HEK293 (cell line): ENCODE data around the gene PBX3.

Source experiments
- CTCF ChIA-PET: fragments of 350-600 bp; formaldehyde crosslinking; extraction: SDS; loops from one replicate; lab custom pipeline; 2021; ENCODE audit warnings: antibody characterized with exemption; lab: Yijun Ruan, JAX
- POLR2A ChIA-PET: fragments of 300-600 bp; formaldehyde crosslinking; extraction: SDS; loops from one replicate; lab custom pipeline; 2020; ENCODE audit warnings: antibody characterized with exemption, inconsistent platforms; lab: Yijun Ruan, JAX
- H3K27ac ChIP-seq: fragments of 200-500 bp; sonication (Bioruptor generic); 2 replicates; pipeline ENCODE4 v1.5.1; 2014; ENCODE audit warnings: low read depth, low read length, control low read depth, inconsistent platforms; ENCODE audit errors: extremely low read depth
- H3K36me3 ChIP-seq, 2 experiments: fragments of 200-500 bp in 1 of 2; sonication (Bioruptor generic) in 1 of 2; 1 replicate in 1 of 2; 2 replicates in 1 of 2; pipeline ENCODE4 v1.5.1; 2014 to 2017; ENCODE audit warnings: inconsistent platforms in 2 of 2, low read length in 2 of 2; ENCODE audit not compliant: control insufficient read depth in 2 of 2, insufficient read depth in 1 of 2
- H3K4me1 ChIP-seq: fragments of 200-500 bp; sonication (Bioruptor generic); 2 replicates; pipeline ENCODE4 v1.5.1; 2014; ENCODE audit warnings: mild to moderate bottlenecking, low read length, inconsistent platforms; ENCODE audit not compliant: control insufficient read depth, insufficient read depth
- H3K4me3 ChIP-seq: 2 replicates; pipeline ENCODE4 v1.5.1; 2011; ENCODE audit warnings: low read depth, mild to moderate bottlenecking, control low read depth, low read length, moderate library complexity
- H3K9me3 ChIP-seq: fragments of 200-500 bp; sonication (Bioruptor generic); 2 replicates; pipeline ENCODE4 v1.5.1; 2014; ENCODE audit warnings: low read depth, low read length, inconsistent platforms; ENCODE audit not compliant: control insufficient read depth, insufficient read depth
- AEBP2 ChIP-seq: fragments of 450-650 bp; formaldehyde crosslinking; IDR thresholded peaks from 2 replicates; pipeline ENCODE4 v1.5.1; 2016; ENCODE audit warnings: missing biosample characterization, missing genetic modification characterization, borderline replicate concordance
- EGR2 ChIP-seq: fragments of 450-650 bp; formaldehyde crosslinking; IDR thresholded peaks from 2 replicates; pipeline ENCODE4 v1.5.1; 2016; ENCODE audit warnings: low read depth, missing biosample characterization, missing genetic modification characterization
- GLI4 ChIP-seq: fragments of 450-650 bp; formaldehyde crosslinking; IDR thresholded peaks from 2 replicates; pipeline ENCODE4 v1.5.1; 2016; ENCODE audit warnings: missing biosample characterization, missing genetic modification characterization
- KLF16 ChIP-seq: fragments of 450-650 bp; formaldehyde crosslinking; IDR thresholded peaks from 2 replicates; pipeline ENCODE4 v1.5.1; 2017; ENCODE audit warnings: missing biosample characterization, missing genetic modification characterization
- MYNN ChIP-seq: fragments of 450-650 bp; formaldehyde crosslinking; IDR thresholded peaks from 2 replicates; pipeline ENCODE4 v1.5.1; 2016; ENCODE audit warnings: missing biosample characterization, missing genetic modification characterization, borderline replicate concordance
- MZF1 ChIP-seq: fragments of 450-650 bp; formaldehyde crosslinking; IDR thresholded peaks from 2 replicates; pipeline ENCODE4 v1.5.1; 2017; ENCODE audit warnings: missing biosample characterization, missing genetic modification characterization, borderline replicate concordance
- WT1 ChIP-seq: fragments of 450-650 bp; formaldehyde crosslinking; IDR thresholded peaks from 2 replicates; pipeline ENCODE4 v1.5.1; 2016; ENCODE audit warnings: missing biosample characterization, missing genetic modification characterization
- ZBTB10 ChIP-seq: fragments of 450-650 bp; formaldehyde crosslinking; IDR thresholded peaks from 2 replicates; pipeline ENCODE4 v1.5.1; 2016; ENCODE audit warnings: missing biosample characterization, missing genetic modification characterization
- ZFHX2 ChIP-seq: fragments of 450-650 bp; formaldehyde crosslinking; conservative IDR thresholded peaks from 2 replicates; pipeline ENCODE4 v1.5.1; 2016; ENCODE audit warnings: missing biosample characterization, missing genetic modification characterization
- ZNF138 ChIP-seq: fragments of 450-650 bp; formaldehyde crosslinking; IDR thresholded peaks from 2 replicates; pipeline ENCODE4 v1.5.1; 2016; ENCODE audit warnings: missing biosample characterization, missing genetic modification characterization, borderline replicate concordance
- ZNF175 ChIP-seq: fragments of 450-650 bp; formaldehyde crosslinking; IDR thresholded peaks from 2 replicates; pipeline ENCODE4 v1.5.1; 2016; ENCODE audit warnings: missing biosample characterization, missing genetic modification characterization
- ZNF19 ChIP-seq: fragments of 450-650 bp; formaldehyde crosslinking; IDR thresholded peaks from 2 replicates; pipeline ENCODE4; 2016; ENCODE audit warnings: missing biosample characterization, missing genetic modification characterization, low read depth
- ZNF24 ChIP-seq: fragments of 450-650 bp; formaldehyde crosslinking; IDR thresholded peaks from 2 replicates; pipeline ENCODE4 v1.5.1; 2016; ENCODE audit warnings: missing biosample characterization, missing genetic modification characterization
- ZNF266 ChIP-seq: fragments of 450-650 bp; formaldehyde crosslinking; IDR thresholded peaks from 2 replicates; pipeline ENCODE4 v1.5.1; 2016; ENCODE audit warnings: missing biosample characterization, missing genetic modification characterization, low read depth
- ZNF274 ChIP-seq, 2 experiments: fragments of 200-500 bp in 1 of 2; fragments of 450-650 bp in 1 of 2; sonication (Bioruptor generic) in 1 of 2; formaldehyde crosslinking in 1 of 2; IDR thresholded peaks; 2 replicates each; pipeline versions ENCODE4 v1.5.1 to v1.6.1; 2014 to 2016; ENCODE audit warnings: borderline replicate concordance in 1 of 2, inconsistent platforms in 1 of 2, low read length in 1 of 2, missing biosample characterization in 1 of 2, missing genetic modification characterization in 1 of 2
- ZNF311 ChIP-seq: fragments of 450-650 bp; formaldehyde crosslinking; IDR thresholded peaks from 2 replicates; pipeline ENCODE4 v1.5.1; 2017; ENCODE audit warnings: missing biosample characterization, missing genetic modification characterization, borderline replicate concordance
- ZNF423 ChIP-seq: fragments of 450-650 bp; formaldehyde crosslinking; IDR thresholded peaks from 2 replicates; pipeline ENCODE4 v1.5.1; 2016; ENCODE audit warnings: missing biosample characterization, missing genetic modification characterization
- ZNF426 ChIP-seq: fragments of 450-650 bp; formaldehyde crosslinking; IDR thresholded peaks from 2 replicates; pipeline ENCODE4 v1.5.1; 2017; ENCODE audit warnings: missing biosample characterization, missing genetic modification characterization, mild to moderate bottlenecking, inconsistent platforms, moderate library complexity
- ZNF433 ChIP-seq: fragments of 450-650 bp; formaldehyde crosslinking; IDR thresholded peaks from 2 replicates; pipeline ENCODE4 v1.5.1; 2016; ENCODE audit warnings: missing biosample characterization, missing genetic modification characterization, low read depth
- ZNF501 ChIP-seq: fragments of 450-650 bp; formaldehyde crosslinking; IDR thresholded peaks from 2 replicates; pipeline ENCODE4 v1.5.1; 2016; ENCODE audit warnings: missing biosample characterization, missing genetic modification characterization
- ZNF600 ChIP-seq: fragments of 450-650 bp; formaldehyde crosslinking; IDR thresholded peaks from 2 replicates; pipeline ENCODE4 v1.5.1; 2016; ENCODE audit warnings: missing biosample characterization, missing genetic modification characterization
- ZNF768 ChIP-seq: fragments of 450-650 bp; formaldehyde crosslinking; IDR thresholded peaks from 2 replicates; pipeline ENCODE4 v1.5.1; 2018; ENCODE audit warnings: missing biosample characterization, mild to moderate bottlenecking, missing genetic modification characterization
- ZNF776 ChIP-seq: fragments of 450-650 bp; formaldehyde crosslinking; IDR thresholded peaks from 2 replicates; pipeline ENCODE4 v1.5.0; 2017; ENCODE audit warnings: missing biosample characterization, missing genetic modification characterization, borderline replicate concordance
- TF ChIP-seq, protein P1 (sequence below): IDR thresholded peaks from 2 replicates; pipeline ENCODE4 v1.6.1; 2011; ENCODE audit warnings: mild to moderate bottlenecking, low read depth, low read length, borderline replicate concordance
- TF ChIP-seq, protein P2 (sequence below): fragments of 450-650 bp; formaldehyde crosslinking; IDR thresholded peaks from 2 replicates; pipeline ENCODE4 v1.5.1; 2016; ENCODE audit warnings: missing biosample characterization, missing genetic modification characterization

The PBX3 gene

DNA sequence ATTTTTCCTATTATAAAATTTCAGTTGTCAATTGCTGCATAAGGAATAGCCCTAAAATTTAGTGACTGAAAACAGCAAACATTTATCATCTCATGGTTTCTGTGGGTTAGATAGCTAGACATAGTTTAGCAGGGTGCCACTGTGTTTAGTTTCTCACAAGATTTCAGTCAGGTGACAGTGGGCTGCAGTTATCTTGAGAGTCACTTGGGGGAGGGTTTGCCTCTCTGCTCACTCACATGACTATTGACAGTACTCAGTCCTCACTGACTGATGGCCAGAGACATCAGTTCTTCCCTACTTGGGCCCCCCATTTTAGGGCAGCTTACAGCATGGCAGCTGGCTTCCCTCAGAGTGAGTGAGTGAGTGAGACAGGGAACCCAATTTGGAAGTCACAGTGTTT, 42.0 kb downstream of the PBX3 start:
- Histone ChIP-seq H3K4me3 (no peak overlapping the region), H3K27ac (no peak overlapping the region), H3K36me3 (no peaks in the 10 kb centered on the region; a peak in 1 of 3 replicates), H3K4me1 (no peaks in the 10 kb centered on the region; the same call in 1 of the 2 replicates), H3K9me3 (no peaks in the 10 kb centered on the region)
- POLR2A ChIA-PET = no interaction called here
- CTCF ChIA-PET = interaction anchor here (0.6 kb wide), 3 partner anchors 381 to 918 kb away, joined by 3 to 5 read pairs (median 5); no protein-coding TSS in a partner anchor
- no peak for TF ChIP-seq ZNF501 (tag by site-specific recombination)
- TF ChIP-seq GLI4 (tag by site-specific recombination) = no peak
- no peak for TF ChIP-seq ZNF776 (tag by site-specific recombination)
- no peak for TF ChIP-seq ZNF19 (tag by site-specific recombination)
- TF ChIP-seq ZNF266 (tag by site-specific recombination) = no peak

GRCh38 chr9:125794708-125795107, 47.5 kb downstream of the PBX3 start:
- Histone ChIP-seq H3K9me3 (no peaks in the 10 kb centered on the region), H3K4me3 (no peak overlapping the region), H3K36me3 (no peaks in the 10 kb centered on the region; a peak in 1 of 3 replicates), H3K4me1 (peaks cover 2% of the 10 kb centered on the region; the same call in 1 of the 2 replicates), H3K27ac (no peak overlapping the region)
- TF ChIP-seq AEBP2 (tag by site-specific recombination) (no peak), ZFHX2 (tag by site-specific recombination) (peak; percentile 30), KLF16 (tag by site-specific recombination) (no peak), ZNF311 (tag by site-specific recombination) (no peak), ZNF24 (tag by site-specific recombination) (no peak), ZNF433 (tag by site-specific recombination) (no peak), ZNF426 (tag by site-specific recombination) (no peak), EGR2 (tag by site-specific recombination) (0 out of 2 replicates have a peak, but pooled peaks have one; percentile 21), ZNF600 (0 out of 2 replicates have a peak, but pooled peaks have one; percentile 29)
- ChIA-PET POLR2A (no interaction called here), CTCF (interaction anchor here (0.9 kb wide), 1 partner anchor 12 kb away, joined by 3 read pairs; no protein-coding TSS in a partner anchor)

DNA sequence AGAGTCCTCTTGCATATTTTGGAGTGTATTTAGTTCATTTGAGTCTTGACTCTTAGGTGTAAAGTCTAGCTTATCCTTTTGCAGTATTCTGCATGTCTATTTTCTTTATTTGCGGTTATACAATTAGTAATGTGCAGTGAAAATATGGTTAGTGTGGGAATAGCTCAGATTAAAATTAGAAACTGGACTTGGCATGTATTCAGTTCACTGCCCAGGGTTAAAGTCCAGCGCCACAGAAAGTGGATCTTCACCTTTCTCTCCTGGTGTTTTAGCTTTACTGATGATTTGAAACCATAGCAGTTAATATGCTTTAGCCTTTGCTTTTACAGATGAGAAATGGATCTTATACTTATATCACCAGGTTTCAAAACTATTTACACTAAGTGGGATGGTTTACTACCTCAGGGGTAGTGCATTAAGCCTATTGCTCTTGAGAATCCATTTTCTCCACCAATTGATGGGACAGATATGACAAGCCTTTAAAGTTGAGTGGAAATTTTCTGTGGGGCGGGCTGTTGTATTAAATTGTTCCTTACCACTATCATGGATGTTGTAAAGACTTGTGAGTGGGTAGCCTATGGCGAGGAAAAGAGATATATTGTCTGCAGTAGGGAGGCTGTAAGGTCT, 48.9 kb downstream of the PBX3 start:
- H3K27ac ChIP-seq = no peak overlapping the region
- ChIA-PET CTCF (no interaction called here), POLR2A (no interaction called here)
- no peaks in the 10 kb centered on the region; a peak in 1 of 3 replicates for H3K36me3 ChIP-seq
- H3K4me3 ChIP-seq = no peak overlapping the region
- peaks cover 2% of the 10 kb centered on the region; the same call in 1 of the 2 replicates for H3K4me1 ChIP-seq
- no peaks in the 10 kb centered on the region for H3K9me3 ChIP-seq
- no peak for TF ChIP-seq ZNF768 (tag by site-specific recombination)
- TF ChIP-seq ZNF274 (IDR thresholded peaks at IDR 0.05; ENCODE audit: low read length) = no peak
- no peak for TF ChIP-seq ZNF274 (tag by site-specific recombination; IDR thresholded peaks at IDR 0.05; ENCODE audit: borderline replicate concordance)
- TF ChIP-seq WT1 (tag by site-specific recombination) = no peak
- TF ChIP-seq MZF1 (tag by site-specific recombination) = no peak
- no peak for TF ChIP-seq ZNF138 (tag by site-specific recombination)
- TF ChIP-seq, protein P1, sequence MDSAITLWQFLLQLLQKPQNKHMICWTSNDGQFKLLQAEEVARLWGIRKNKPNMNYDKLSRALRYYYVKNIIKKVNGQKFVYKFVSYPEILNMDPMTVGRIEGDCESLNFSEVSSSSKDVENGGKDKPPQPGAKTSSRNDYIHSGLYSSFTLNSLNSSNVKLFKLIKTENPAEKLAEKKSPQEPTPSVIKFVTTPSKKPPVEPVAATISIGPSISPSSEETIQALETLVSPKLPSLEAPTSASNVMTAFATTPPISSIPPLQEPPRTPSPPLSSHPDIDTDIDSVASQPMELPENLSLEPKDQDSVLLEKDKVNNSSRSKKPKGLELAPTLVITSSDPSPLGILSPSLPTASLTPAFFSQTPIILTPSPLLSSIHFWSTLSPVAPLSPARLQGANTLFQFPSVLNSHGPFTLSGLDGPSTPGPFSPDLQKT = no peak
- TF ChIP-seq ZNF175 = no peak
- no peak for TF ChIP-seq MYNN (tag by site-specific recombination)
- TF ChIP-seq ZBTB10 = no peak
- no peak for TF ChIP-seq EGR2 (tag by site-specific recombination)
- TF ChIP-seq ZNF423 (tag by site-specific recombination) = no peak
- TF ChIP-seq, protein P2, sequence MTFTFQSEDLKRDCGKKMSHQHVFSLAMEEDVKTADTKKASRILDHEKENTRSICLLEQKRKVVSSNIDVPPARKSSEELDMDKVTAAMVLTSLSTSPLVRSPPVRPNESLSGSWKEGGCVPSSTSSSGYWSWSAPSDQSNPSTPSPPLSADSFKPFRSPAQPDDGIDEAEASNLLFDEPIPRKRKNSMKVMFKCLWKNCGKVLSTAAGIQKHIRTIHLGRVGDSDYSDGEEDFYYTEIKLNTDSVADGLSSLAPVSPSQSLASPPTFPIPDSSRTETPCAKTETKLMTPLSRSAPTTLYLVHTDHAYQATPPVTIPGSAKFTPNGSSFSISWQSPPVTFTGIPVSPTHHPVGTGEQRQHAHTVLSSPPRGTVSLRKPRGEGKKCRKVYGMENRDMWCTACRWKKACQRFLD = no peak
